ENCODE data around the gene CAMP.

- no peak for TF ChIP-seq CTCF (IDR thresholded peaks at IDR 0.05; ENCODE audit: low read depth, low read length)
- TF ChIP-seq EZH2phosphoT487 (IDR thresholded peaks at IDR 0.05; ENCODE audit: low read depth) = no peak
Measured at GRCh38 chr3:48214225-48214624, 9.1 kb upstream of the CAMP start.
